HG02588 (cell line): ENCODE data around the gene FNDC3B.
A peak's percentile ranks its signal among the peaks of the same experiment; 100 is the strongest.
"Not testable (repeated sequence)": the region's sequence is repeated elsewhere in the genome, so short reads cannot be mapped to it uniquely, and the experiment has no call there.

Experiments used
- ATAC-seq: cut with Tn5 transposase; IDR thresholded peaks from one replicate; pipeline ENCODE4 v1.9.1; 2021; ENCODE audit warnings: mild to moderate bottlenecking, moderate library complexity; ENCODE audit not compliant: unreplicated experiment

FNDC3B gene

DNA sequence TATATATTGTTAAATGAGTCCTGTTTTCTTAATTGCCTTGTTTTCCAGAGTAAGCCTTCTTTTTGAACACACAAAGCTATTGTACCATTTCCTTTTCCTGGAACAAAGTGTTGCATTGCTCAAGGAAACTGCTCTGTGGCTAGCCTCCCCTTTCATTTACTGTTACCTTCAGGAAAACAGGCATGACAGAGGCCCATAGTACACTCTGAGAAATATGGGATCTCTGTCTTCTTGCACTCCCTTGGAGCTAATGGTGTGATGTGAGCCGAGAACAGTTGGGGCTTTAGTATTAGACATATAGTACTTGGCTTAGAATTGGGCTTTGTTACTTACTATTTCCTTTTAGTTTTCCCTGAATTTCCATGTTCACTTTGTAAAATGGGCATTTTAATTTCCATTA, 215.2 kb downstream of the FNDC3B start:
- no peak for ATAC-seq

- ATAC-seq, result not testable (repeated sequence)
Observed at GRCh38 chr3:172255321-172255720, 215.9 kb downstream of the FNDC3B start.

DNA sequence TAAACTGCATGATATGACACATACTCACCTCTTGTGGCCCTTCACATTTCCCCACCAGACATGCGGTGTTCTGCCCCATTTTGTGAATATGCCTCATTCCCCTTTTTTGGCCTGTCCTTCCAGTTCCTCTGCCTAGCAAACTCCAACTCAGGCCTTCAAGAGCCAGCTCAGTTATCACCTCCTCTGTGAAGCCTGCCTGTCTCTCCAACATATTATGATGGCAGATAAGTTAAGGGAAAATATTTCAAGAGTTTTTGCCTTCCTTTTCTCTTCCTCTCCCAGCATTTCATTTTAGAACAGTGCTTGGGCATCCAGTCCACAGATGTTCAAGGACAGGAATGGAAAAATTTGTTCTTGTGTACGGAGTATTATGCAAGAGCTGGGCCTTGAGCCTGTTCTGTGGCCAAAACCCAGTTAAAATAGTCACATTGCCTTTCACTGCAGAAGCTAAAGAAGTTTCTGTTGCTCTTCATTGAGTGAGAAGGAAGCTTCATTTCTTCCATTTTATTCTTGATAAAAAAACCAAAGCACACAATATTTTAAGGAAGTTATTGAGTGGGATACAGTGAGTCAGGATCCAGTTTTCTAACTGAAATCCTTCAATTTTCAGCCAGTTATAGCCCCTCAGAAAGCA, 216.8 kb downstream of the FNDC3B start:
- no peak for ATAC-seq

GRCh38 chr3:172257648-172258400, 218.4 kb downstream of the FNDC3B start:
- ATAC-seq, result no peak

DNA sequence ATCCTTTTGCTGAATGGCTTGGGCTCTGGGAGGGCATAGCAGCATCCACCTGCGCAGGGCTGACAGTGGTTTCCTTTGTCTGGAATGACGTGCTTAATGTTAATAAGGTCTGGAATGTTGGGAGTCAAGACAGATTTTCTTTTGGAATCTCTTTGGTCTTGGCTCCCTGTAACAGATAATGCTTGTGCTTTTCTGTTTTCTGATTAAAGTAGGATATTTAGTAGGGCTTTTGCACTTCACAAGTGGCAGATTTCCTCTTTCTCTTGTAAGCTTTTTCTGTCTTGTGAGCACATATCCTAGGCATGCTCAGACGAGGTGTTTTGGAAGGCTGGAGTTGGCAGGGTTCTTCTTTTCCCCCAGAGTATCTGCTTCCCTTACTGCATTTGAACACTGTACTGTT, 219.2 kb downstream of the FNDC3B start:
- ATAC-seq, result no peak

GRCh38 chr3:172259111-172259541, 219.7 kb downstream of the FNDC3B start:
- no peak for ATAC-seq

DNA sequence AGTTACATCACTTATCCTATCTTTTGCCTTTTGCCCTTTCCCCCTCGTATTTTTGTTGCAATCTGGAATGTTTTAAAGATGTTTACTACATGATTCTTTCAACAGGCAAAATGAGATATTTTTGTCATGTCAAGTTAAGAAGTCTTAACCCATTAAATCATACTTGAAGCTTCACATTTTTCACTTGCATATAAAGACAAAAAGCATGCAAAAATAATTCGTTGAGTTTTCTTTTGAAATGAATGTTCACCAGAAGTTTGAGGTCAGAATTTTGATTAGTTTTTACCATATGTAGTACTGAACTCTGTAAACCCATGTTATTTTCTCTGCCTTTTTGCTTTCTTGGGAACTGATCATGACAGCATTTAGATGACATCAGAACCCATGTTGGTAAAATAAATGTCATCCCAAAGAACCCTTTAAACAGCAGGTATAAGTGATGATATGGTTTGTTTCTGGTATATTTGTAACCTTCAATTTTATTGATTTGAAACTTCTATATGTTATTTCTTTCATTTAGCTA, 220.4 kb downstream of the FNDC3B start:
- no peak for ATAC-seq

DNA sequence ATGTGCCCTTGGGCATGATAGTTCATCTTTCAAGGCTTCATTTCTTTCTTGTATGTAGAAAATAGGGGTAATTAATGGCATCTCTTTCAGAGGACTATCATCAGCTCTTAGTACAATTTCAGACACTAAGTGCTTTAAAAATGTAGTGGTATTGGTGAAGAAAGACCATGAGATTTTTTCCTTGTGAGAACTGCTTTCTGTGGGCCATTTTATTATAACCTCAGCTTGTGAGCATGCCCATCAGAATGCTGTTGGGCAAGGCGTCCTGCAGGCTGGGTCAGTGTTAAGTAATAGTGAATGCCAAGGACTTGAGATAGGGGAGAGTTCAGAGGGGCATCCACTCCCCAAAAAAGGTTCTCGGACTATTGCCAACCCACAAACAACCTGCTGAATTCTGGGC, 221.0 kb downstream of the FNDC3B start:
- ATAC-seq, result no peak

- no peak for ATAC-seq
Observed at GRCh38 chr3:172261054-172261453, 221.7 kb downstream of the FNDC3B start.

- ATAC-seq, result no peak
Observed at GRCh38 chr3:172262991-172263608, 223.7 kb downstream of the FNDC3B start.

DNA sequence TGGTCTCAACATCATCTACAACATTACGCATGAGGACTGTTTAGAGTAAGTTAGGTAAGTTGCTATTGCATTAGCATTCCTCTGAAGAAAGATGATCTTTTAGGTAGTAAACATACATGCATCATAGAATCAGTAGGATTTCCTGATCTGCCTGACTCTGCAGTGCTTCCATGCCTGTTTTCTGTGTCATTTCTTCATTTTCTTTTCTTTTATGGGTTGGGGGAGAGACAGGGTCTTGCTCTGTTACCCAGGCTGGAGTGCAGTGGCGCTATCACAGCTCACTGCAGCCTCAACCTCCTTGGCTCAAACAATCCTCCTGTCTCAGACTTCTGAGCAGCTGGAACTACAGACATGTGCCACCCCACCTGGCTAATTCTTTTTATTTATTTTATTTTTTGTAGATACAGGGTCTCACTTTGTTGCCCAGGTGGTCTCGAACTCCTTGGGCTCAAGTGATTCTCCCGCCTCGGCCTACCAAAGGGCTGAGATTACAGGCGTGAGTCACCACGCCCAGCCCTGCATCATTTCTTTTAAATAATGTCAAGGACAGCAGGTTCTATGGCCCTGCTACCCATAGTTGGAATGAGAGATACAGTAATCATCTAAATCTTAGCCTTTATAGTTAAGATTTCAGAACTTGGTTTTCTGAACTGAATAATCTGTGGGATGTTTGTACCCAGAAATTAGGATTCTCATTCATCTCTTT, 224.6 kb downstream of the FNDC3B start:
- ATAC-seq, result no peak

DNA sequence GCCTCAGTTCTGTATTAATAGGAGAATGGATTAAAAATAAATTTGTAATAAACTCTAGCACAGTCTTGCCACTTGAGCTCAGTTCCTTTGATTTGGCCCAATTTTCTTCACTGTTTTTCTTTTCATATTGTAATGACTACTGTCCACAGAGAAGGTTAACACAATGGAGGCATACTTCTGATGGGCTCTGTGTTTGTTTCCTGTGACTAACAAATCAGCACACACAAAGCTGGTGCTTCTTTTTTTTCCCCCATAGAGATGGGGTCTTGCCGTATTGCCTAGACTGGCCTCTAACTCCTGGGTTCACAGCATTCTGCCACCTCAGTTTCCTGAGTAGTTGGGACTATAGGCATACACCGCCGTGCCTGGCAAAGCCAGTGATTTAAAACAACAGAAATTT, 226.7 kb downstream of the FNDC3B start:
- no peak for ATAC-seq

DNA sequence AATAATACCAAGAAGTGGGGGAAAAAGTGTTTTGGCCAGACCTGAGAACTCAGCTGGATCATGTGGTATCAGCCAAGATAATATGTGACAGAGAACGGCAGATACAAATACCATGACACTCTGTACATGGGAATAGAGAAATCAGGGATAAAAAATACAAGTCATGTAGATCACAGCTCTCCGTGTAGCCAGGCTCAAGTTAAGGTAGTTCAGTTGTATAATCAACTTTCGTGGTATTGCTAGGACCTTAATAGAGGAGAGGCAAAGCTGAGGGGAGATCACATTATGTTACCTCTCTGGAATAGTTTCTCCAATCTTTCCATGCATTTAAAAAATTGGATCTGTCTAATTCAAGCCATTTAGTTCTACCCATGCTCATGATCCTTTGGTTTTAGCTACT, 229.0 kb downstream of the FNDC3B start:
- no peak for ATAC-seq

DNA sequence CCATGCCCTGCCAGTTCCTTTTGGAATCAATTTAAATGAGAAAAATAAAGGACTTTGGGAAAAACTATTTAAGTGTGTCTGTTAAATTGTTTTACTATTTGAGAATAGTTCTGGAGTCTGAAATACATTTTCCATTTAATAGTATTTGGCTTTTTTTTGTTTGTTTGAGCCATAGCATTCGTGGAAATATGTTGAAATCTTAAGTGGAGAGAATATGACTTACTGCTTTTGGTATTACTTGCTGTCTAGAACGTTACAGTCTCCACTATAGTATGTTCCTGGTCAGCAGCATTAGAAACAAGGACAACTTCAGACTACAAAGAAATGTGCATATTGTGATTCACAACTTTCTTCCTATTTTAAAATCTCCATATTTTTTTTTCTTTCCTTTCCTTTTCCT, 229.5 kb downstream of the FNDC3B start:
- ATAC-seq, result no peak

GRCh38 chr3:172270557-172271166, 231.3 kb downstream of the FNDC3B start:
- peak; percentile 98 for ATAC-seq

- ATAC-seq, result no peak
Observed at GRCh38 chr3:172271386-172271976, 232.1 kb downstream of the FNDC3B start.

DNA sequence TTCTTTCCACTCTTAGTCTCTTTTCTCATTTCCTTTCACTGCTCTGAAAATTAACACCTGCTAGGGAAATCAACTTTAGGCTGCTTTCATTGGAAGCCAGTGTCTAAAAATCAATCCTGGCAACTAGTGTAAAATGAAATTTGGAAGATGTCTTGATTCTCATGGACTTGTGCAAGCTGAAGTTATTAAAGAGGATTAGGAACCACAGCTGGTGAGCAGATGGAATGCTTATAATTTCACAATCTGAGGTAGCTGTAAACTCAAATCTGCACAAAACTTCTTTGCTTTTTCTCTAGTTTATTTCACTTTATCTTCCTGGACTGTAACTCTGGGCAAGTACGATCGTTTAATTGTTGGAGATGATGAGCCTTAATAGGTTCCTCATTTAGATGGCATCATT, 233.3 kb downstream of the FNDC3B start:
- ATAC-seq, result no peak

GRCh38 chr3:172273378-172273777, 234.0 kb downstream of the FNDC3B start:
- no peak for ATAC-seq

DNA sequence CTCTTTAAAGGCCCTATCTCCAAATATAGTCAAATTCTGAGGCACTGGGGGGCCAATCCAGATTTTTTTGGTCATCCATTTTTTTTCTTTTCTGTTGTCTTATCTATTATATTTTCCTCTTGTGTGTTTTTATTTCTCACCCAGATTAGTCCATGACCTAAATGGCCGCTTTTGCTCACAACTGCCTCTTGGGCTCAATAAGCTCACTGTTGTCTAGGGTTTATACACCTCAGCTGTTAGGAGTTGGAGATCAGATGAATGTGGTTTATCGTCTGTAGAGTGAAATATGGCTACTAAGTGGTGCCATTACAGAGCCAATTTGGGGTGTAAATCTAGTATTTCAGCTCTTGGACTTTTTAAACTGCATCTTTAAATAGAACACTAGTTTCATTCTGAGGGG, 235.5 kb downstream of the FNDC3B start:
- no peak for ATAC-seq

- ATAC-seq, result no peak
Observed at GRCh38 chr3:172275586-172275985, 236.2 kb downstream of the FNDC3B start.

DNA sequence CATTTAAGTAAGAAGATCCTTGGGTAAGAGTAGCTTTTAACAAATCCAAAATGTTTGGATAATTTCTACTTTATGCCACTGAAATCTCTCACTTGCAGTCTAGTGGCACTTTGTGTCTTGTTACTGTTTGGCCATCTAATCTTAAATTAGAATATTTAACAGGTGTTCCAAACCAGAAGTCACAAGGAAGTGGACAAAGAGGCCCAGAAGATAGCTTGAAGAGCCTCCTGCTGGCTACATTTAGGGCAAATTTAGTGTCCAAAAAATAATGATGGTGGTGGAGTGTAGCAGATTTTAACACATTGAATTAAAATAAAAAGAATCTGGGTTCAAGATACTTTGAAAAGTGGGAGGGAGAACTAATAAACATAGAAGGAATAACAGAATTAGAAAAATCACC, 236.7 kb downstream of the FNDC3B start:
- no peak for ATAC-seq
